ENCODE data around the gene SSBP1.
"Not testable (repeated sequence)": the region's sequence is repeated elsewhere in the genome, so short reads cannot be mapped to it uniquely, and the experiment has no call there.

- TF ChIP-seq, protein P1, sequence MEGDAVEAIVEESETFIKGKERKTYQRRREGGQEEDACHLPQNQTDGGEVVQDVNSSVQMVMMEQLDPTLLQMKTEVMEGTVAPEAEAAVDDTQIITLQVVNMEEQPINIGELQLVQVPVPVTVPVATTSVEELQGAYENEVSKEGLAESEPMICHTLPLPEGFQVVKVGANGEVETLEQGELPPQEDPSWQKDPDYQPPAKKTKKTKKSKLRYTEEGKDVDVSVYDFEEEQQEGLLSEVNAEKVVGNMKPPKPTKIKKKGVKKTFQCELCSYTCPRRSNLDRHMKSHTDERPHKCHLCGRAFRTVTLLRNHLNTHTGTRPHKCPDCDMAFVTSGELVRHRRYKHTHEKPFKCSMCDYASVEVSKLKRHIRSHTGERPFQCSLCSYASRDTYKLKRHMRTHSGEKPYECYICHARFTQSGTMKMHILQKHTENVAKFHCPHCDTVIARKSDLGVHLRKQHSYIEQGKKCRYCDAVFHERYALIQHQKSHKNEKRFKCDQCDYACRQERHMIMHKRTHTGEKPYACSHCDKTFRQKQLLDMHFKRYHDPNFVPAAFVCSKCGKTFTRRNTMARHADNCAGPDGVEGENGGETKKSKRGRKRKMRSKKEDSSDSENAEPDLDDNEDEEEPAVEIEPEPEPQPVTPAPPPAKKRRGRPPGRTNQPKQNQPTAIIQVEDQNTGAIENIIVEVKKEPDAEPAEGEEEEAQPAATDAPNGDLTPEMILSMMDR (IDR thresholded peaks at IDR 0.05), result not testable (repeated sequence)
- not testable (repeated sequence) for TF ChIP-seq POLR2A, POLR2AphosphoS5, EP300 (IDR thresholded peaks at IDR 0.05)
Observed at GRCh38 chr7:141689072-141689825, 48.9 kb upstream of the SSBP1 start.

All from stomach (tissue), 4 donors.